IgD-negative memory B cell (primary cell): Measurements from ENCODE around the gene PLD3. TPM values are rescaled to one million over a fixed set of nuclear protein-coding genes. Genes with fewer than 3 reads are reported as not detected.
A peak's percentile ranks its signal among the peaks of the same experiment; 100 is the strongest.

Source experiments
- H3K27ac Mint-ChIP-seq, 3 donors: one replicate each; pipeline ENCODE4 v1.8.0; 2020 to 2022; ENCODE audit warnings: mild to moderate bottlenecking in 3 of 3, mixed read lengths in 3 of 3, moderate library complexity in 1 of 3
- H3K27me3 Mint-ChIP-seq: one replicate; pipeline ENCODE4 v1.8.0; 2021; ENCODE audit warnings: mixed read lengths
- H3K36me3 Mint-ChIP-seq: one replicate; pipeline ENCODE4 v1.8.0; 2020; ENCODE audit warnings: mild to moderate bottlenecking, mixed read lengths
- H3K4me1 Mint-ChIP-seq, 3 donors: one replicate each; pipeline ENCODE4 v1.8.0; 2020 to 2022; ENCODE audit warnings: mixed read lengths in 3 of 3, mild to moderate bottlenecking in 1 of 3
- H3K4me3 Mint-ChIP-seq, 4 donors: one replicate each; pipeline ENCODE4 v1.8.0; 2020 to 2022; ENCODE audit warnings: mild to moderate bottlenecking in 4 of 4, mixed read lengths in 4 of 4, moderate library complexity in 3 of 4
- H3K9me3 Mint-ChIP-seq, 3 donors: one replicate each; pipeline ENCODE4 v1.8.0; 2020 to 2021; ENCODE audit warnings: mixed read lengths in 3 of 3, mild to moderate bottlenecking in 1 of 3
- polyA plus RNA-seq: library from polyadenylated mRNA; unstranded; fragments of 300-500 nt; fragmentation: Illumina TruSeq; gene quantifications from one replicate; pipeline ENCODE4 v1.2.3, GENCODE V29; 2021

The PLD3 gene, protein sequence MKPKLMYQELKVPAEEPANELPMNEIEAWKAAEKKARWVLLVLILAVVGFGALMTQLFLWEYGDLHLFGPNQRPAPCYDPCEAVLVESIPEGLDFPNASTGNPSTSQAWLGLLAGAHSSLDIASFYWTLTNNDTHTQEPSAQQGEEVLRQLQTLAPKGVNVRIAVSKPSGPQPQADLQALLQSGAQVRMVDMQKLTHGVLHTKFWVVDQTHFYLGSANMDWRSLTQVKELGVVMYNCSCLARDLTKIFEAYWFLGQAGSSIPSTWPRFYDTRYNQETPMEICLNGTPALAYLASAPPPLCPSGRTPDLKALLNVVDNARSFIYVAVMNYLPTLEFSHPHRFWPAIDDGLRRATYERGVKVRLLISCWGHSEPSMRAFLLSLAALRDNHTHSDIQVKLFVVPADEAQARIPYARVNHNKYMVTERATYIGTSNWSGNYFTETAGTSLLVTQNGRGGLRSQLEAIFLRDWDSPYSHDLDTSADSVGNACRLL
- 53.5 TPM for polyA plus RNA-seq

DNA sequence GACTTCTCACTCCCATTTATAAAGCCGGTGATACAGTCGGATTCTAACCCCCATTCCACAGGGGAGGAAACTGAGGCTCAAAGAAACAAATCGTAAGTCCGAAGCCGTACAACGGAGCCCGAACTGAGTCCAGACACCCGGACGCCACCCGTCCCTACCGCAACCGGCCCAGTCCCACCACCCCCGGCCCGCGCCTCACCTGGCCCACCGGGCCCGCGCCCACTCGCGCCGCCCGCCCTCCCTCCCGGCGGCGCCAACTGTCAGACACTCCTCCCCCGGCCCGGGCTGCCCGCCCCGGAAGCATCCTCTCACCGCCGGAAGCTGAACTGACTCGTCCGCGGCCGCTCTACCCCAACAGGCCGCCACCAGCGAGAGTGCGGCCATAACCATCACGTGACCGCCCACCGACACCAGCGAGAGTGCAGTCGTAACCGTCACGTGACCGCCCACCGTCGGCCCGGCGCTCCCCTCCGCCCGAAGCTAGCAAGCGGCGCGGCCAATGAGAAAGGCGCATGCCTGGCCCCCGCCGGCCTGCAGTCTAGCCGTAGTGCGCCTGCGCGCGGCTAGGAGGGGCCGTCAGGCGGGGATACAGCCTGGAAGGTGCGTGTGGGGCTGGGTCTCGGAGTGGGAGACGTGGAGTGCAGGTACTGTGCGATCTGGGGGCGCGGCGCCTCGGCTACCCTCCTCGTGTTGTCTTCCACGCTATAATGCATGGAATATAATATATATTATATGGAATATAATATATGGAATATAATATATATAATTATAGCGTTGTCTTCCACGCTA lies at the start of gene PLD3, which contains the start of gene C19orf47:
PLD3 (plus strand) TSS at position 571 of the 789 bp plus-strand sequence. CDS start 17,789 bp downstream, outside the sequence.
C19orf47 (minus strand) TSS at position 273 of the 789 bp plus-strand sequence. CDS start 6,540 bp downstream, outside the sequence.
- peaks cover 8% of the 10 kb centered on the region for H3K36me3 Mint-ChIP-seq
- no peaks in the 10 kb centered on the region for H3K9me3 Mint-ChIP-seq
- H3K4me3 Mint-ChIP-seq: peak within 1 kb of the TSS; percentile 91 to 97 (median 96)
- no peaks in the 10 kb centered on the region for H3K27me3 Mint-ChIP-seq
- H3K27ac Mint-ChIP-seq: peak within 1 kb of the TSS; percentile 90 to 97 (median 91)
- H3K4me1 Mint-ChIP-seq: peaks cover 11 to 24% (median 13%) of the 10 kb centered on the region in 3 donors

DNA sequence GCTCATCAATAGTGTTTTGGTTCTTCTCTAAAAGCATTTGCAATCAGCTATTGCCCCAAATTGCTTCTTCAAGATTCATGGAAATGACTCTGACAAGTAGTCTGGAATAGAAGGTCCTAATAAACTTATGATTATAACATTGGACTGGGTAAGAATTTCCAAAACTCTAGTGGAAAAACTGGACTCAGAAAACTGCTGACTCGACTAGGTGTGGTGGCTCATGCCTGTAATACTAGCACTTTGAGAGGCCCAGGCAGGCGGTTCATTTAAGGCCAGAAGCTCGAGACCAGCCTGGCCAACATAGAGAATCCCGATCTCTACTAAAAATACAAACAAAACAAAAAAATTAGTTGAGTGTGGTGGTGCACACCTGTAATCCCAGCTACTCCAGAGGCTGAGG lies 47.8 kb upstream of the PLD3 start:
- Mint-ChIP-seq H3K9me3 (no peaks in the 10 kb centered on the region), H3K4me1 (peaks cover 3 to 4% (median 3%) of the 10 kb centered on the region in 3 donors), H3K36me3 (peaks cover 5% of the 10 kb centered on the region), H3K4me3 (no peak overlapping the region), H3K27me3 (no peaks in the 10 kb centered on the region), H3K27ac (no peak overlapping the region)

DNA sequence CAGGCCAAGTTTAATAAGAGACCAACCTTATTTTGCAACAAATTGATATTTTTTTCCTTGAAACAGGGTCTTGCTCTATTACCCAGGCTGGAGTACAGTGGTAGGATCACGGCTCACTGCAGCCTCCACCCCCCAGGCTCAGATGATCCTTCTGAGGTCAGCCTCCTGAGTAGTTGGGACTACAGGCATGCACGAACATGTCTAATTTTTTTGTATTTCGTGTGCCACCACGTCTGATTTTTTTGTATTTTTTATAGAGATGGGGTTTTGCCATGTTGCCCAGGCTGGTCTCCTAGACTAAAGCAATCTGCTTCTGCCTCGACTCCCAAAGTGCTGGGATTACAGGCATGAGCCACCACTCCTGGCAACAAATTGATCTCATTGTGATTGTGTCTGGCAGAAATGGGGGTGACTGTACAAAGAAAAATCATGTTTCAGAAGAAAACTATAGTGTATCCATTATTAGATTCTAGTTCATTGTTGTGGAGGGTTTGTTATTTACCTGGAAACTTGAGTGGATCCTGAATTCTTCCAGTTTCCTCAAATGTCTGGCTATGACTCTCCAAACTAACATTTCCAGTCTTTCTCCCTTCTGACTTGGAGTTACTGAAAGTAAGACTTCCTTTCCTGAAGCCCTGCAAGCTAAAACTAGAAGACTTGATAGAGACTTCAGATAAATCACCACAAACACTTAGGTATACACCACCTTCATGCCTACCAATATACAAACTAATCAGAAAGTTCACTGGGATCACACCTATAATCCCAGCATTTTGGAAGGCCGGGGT lies 46.1 kb upstream of the PLD3 start:
- Mint-ChIP-seq H3K9me3 (no peaks in the 10 kb centered on the region), H3K27ac (no peak overlapping the region), H3K4me3 (no peak overlapping the region), H3K4me1 (peaks cover 3 to 4% (median 3%) of the 10 kb centered on the region in 3 donors), H3K27me3 (no peaks in the 10 kb centered on the region), H3K36me3 (peaks cover 5% of the 10 kb centered on the region)

DNA sequence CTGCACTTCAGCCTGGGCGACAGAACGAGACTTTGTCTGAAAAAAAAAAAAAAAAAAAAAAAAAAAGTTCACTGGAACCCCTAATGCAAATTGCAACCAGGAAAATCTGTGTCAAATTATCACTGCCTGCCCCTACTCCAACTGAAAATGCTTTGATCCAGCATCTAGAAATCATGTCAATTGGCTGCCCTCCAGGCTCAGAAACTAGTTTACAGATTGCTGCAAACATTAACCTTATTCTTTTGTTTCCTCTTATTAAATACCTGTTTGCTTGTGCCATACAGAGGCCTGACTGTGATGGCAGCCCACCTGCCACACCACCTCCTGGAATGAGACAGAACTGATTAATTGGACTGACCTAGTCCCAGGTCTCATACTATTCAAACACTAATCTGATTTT lies 44.7 kb upstream of the PLD3 start:
- Mint-ChIP-seq H3K4me3 (no peak overlapping the region), H3K9me3 (no peaks in the 10 kb centered on the region), H3K27me3 (no peaks in the 10 kb centered on the region), H3K4me1 (peaks cover 3 to 4% (median 3%) of the 10 kb centered on the region in 3 donors), H3K36me3 (peaks cover 3% of the 10 kb centered on the region), H3K27ac (no peak overlapping the region)

DNA sequence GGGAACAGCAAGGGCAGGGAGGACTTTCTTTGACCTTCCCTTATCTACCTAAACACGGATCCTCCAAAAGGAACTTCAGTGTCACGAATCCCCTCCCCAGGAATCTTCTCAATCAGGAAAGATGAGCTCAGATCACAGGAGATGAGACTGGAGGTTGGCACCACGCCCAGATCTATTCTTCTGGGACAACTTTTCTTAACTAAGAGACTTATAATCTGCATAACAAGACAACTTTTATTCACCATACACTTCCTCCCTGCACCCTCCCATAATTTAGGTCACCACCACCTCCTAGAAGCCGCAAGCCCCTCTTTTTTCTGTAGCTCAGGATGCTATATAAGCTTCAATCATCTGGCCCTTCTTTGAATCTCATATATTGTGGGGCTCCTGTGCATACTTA lies 44.2 kb upstream of the PLD3 start:
- Mint-ChIP-seq H3K4me1 (peaks cover 3 to 4% (median 3%) of the 10 kb centered on the region in 3 donors), H3K4me3 (no peak overlapping the region), H3K27ac (no peak overlapping the region), H3K9me3 (no peaks in the 10 kb centered on the region), H3K27me3 (no peaks in the 10 kb centered on the region), H3K36me3 (peaks cover 3% of the 10 kb centered on the region)

DNA sequence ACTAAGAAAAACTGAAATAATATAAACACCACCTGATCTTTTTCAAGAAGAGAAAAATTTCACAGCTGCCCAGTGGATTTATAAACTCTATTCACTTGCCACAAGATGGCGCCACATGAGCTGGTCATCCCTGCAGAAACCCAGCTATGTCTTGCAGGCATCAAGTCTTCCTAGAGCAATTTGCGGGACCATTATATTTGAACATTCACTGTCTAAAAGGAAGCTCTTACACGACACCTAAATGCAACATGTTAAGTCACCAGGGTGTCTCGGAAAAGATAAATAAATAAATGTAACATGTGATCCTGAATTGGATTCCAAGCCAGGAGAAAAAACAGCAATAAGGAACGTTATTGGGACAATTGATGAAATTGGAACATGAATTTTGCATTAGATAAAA lies 43.1 kb upstream of the PLD3 start:
- Mint-ChIP-seq H3K27ac (no peak overlapping the region), H3K4me3 (no peak overlapping the region), H3K4me1 (peaks cover 3 to 4% (median 3%) of the 10 kb centered on the region in 3 donors), H3K27me3 (no peaks in the 10 kb centered on the region), H3K9me3 (no peaks in the 10 kb centered on the region), H3K36me3 (peaks cover 3% of the 10 kb centered on the region)

DNA sequence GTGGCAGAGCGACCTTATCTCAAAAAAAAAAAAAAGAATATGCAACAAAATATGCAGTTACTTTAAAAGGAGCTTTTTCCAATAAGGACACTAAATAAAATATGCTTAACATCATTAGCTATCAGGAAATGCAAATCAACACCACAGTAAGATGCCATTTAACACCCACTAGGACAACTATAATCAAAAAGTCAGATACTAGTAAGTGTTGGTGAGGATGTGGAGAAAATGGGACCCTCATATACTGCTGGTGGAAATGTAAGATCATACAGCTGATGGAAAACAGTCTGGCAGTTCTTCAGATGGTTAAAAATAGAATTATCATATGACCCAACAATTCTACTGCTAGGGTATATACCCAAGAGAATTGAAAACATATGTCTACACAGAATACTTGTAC lies 38.8 kb upstream of the PLD3 start:
- Mint-ChIP-seq H3K4me1 (peaks cover 3 to 4% (median 3%) of the 10 kb centered on the region in 3 donors), H3K9me3 (no peaks in the 10 kb centered on the region), H3K27me3 (no peaks in the 10 kb centered on the region), H3K4me3 (no peak overlapping the region), H3K27ac (no peak overlapping the region), H3K36me3 (no peaks in the 10 kb centered on the region)

DNA sequence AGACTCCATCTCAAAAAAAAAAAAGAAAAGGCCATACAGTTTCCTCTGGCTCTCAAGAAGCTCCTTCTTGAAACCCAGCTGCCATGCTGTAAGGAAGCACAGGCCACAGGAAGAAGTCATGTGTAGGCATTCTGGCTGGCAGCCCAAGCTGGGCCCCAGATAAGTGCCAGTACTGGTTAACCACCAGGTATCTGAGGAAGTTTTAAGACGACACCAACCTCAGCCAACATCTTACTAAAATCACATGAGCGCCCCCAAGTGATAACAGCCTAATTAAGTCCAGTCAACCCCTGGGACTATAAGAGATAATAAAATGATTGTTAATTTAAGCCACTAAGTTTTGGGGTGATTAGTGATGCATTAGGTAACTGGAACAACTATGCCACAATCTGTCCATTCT lies 36.0 kb upstream of the PLD3 start:
- Mint-ChIP-seq H3K4me1 (no peaks in the 10 kb centered on the region), H3K27me3 (no peaks in the 10 kb centered on the region), H3K4me3 (no peak overlapping the region), H3K36me3 (no peaks in the 10 kb centered on the region), H3K27ac (peak overlapping the region in 1 of 3 donors; percentile 39), H3K9me3 (no peaks in the 10 kb centered on the region)

DNA sequence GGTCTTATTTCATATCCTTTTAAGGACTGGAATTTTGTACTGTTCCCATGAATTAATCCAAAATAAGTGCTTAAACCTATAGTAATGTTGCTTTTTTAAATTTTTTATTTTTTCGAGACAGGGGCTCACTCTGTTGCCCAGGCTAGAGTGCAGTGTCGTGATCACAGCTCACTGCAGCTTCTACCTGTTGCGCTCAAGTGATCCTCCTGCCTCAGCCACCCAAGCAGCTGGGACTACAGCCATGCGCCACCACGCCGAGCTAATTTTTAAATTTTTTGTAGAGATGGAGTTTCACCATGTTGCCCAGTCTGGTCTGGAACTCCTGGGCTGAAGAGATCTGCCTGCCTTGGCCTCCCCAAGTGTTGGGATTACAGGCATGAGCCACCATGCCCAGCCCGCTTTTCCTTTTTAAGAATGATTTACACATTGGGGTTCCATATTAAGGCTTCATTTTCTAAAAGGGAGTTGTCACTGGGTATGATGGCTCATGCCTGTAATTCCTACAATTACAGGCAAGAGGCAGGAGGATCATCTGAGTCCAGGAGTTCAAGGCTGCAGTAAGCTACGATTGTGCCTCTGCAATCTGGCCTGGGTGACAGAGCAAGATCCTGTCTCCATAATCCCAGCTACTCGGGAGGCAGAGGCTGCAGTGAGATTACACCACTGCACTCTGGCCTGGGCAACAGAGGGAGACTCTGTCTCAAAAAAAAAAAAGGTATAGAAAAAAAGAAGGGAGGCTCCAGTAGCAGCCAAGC lies 35.1 kb upstream of the PLD3 start:
- H3K4me1 Mint-ChIP-seq: no peaks in the 10 kb centered on the region
- no peak overlapping the region for H3K27ac Mint-ChIP-seq
- no peaks in the 10 kb centered on the region for H3K36me3 Mint-ChIP-seq
- no peaks in the 10 kb centered on the region for H3K27me3 Mint-ChIP-seq
- no peaks in the 10 kb centered on the region for H3K9me3 Mint-ChIP-seq
- no peak overlapping the region for H3K4me3 Mint-ChIP-seq

DNA sequence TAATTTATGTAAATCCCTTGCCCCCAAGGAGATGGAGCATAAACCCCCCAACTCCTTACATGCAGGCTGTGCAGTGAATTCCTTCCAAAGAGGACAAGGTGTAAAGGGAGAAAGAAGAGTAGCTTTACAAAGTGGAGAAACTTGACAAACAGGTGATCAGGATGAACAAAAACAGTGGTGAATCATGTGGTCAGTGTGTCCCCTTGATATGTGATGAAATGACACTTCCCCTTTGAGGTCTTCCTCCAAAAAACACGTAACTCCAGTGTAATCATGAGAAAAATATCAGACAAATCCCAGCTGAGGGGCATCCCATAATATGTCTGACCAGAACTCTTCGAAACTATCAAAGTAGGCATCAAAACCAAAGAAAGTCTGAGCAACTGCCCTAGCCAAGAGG lies 33.8 kb upstream of the PLD3 start:
- H3K4me1 Mint-ChIP-seq: no peaks in the 10 kb centered on the region
- H3K9me3 Mint-ChIP-seq: no peaks in the 10 kb centered on the region
- no peaks in the 10 kb centered on the region for H3K36me3 Mint-ChIP-seq
- H3K27ac Mint-ChIP-seq: no peak overlapping the region
- H3K27me3 Mint-ChIP-seq: no peaks in the 10 kb centered on the region
- H3K4me3 Mint-ChIP-seq: peak overlapping the region in 1 of 4 donors; percentile 2

DNA sequence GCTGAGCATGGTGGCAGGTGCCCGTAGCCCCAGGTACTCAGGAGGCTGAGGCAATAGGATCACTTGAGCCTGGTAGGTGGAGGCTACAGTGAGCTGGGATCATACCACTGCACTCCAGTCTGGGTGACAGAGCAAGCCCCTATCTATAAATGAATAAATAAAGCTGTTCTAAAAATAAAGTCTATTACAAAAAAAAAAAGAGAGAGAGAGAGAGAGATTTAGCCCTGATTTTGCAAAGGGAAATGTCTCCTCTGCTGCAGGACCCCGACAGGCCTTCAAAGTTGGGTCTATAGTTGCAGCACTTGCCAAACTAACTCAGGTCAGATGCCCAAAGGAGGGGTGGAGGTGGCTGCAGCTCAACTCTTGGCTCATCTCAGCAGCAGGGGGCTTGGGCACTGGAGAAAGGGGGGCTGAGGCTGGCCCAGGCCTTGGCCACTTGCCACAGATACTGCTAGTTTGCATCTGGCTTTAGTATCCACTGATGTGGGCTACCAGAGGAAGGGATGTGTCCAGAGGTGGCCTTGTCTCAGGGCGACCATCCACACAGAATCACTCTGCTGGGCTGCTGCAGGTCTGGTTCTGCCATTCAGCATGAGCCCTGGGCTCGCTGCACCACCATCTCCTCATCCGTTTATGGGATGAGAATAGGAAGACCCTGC lies 32.6 kb upstream of the PLD3 start:
- H3K27me3 Mint-ChIP-seq: no peaks in the 10 kb centered on the region
- H3K4me3 Mint-ChIP-seq: no peak overlapping the region
- peaks cover 0 to 1% (median 0%) of the 10 kb centered on the region in 3 donors for H3K4me1 Mint-ChIP-seq
- no peaks in the 10 kb centered on the region for H3K36me3 Mint-ChIP-seq
- no peaks in the 10 kb centered on the region for H3K9me3 Mint-ChIP-seq
- no peak overlapping the region for H3K27ac Mint-ChIP-seq

DNA sequence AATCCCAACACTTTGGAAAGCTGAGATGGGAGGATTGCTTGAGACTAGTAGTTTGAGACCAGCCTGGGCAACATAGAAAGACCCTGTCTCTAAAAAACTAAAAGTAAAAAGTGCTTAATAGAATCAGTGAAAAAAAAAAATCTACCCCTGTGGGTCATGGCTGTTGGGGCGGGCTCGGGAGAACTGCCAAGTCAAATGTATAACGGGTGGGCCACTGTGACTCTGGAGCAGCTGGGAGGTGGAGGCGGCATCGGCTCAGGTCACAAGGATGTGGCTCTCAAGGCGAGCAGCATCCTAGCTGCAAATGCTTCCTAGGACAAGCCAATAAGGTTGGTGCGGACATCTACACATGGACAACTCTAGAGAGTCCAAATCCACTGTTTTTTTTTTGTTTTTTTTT lies 31.2 kb upstream of the PLD3 start:
- no peaks in the 10 kb centered on the region for H3K36me3 Mint-ChIP-seq
- peak overlapping the region in 1 of 4 donors; percentile 51 for H3K4me3 Mint-ChIP-seq
- no peak overlapping the region for H3K27ac Mint-ChIP-seq
- H3K9me3 Mint-ChIP-seq: no peaks in the 10 kb centered on the region
- no peaks in the 10 kb centered on the region for H3K27me3 Mint-ChIP-seq
- H3K4me1 Mint-ChIP-seq: peaks cover 0 to 1% (median 0%) of the 10 kb centered on the region in 3 donors

DNA sequence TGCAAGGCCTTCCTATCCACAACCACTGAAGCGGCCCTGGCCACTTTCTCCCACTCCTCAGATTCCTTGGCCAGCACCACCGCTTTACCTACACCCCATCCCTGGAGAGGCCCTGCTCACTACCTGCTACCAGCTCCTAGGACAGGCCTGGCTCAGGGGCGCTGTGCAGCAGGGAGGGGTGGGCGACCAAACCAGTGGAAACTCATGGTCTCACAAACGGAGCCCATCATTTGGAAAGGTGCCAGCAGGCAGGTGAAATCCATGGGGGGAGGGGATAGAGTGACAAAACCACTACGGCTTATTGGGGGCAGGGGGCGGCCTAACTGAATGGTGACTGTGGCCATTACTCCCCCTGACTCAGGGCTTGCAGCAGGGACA lies 27.9 kb upstream of the PLD3 start:
- Mint-ChIP-seq H3K9me3 (no peaks in the 10 kb centered on the region), H3K4me1 (peaks cover 0 to 2% (median 0%) of the 10 kb centered on the region in 3 donors), H3K36me3 (peaks cover 15% of the 10 kb centered on the region), H3K27ac (no peak overlapping the region), H3K4me3 (no peak overlapping the region), H3K27me3 (no peaks in the 10 kb centered on the region)

DNA sequence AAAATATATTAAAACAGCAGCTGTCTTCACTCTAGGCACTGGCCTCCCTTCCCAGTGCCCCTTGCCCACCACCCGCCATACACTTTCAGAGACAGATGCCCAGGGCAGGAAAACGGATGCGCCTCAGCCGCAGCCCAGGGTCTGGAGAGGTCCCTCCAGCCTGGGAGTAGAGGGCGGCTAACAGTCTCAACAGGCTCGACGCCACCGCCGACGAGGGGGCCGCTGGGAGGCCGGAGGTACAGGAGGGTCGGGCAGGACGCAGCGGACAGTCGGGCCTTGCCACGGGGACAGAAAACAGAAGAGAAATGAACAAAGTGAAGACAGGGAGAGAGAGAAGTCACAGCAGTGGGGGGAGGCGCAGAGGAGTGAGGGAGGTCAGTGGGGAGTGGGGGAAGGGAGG lies 27.4 kb upstream of the PLD3 start:
- no peaks in the 10 kb centered on the region for H3K27me3 Mint-ChIP-seq
- H3K4me3 Mint-ChIP-seq: no peak overlapping the region
- peaks cover 0 to 2% (median 0%) of the 10 kb centered on the region in 3 donors for H3K4me1 Mint-ChIP-seq
- no peak overlapping the region for H3K27ac Mint-ChIP-seq
- H3K9me3 Mint-ChIP-seq: no peaks in the 10 kb centered on the region
- H3K36me3 Mint-ChIP-seq: peaks cover 17% of the 10 kb centered on the region
